ENCODE data around the gene SLC25A39. TPM values are rescaled to one million over a fixed set of nuclear protein-coding genes. Genes with fewer than 3 reads are reported as not detected.

Gene SLC25A39
- total RNA-seq, 1 donor from 2014 or later, result 137 TPM

DNA sequence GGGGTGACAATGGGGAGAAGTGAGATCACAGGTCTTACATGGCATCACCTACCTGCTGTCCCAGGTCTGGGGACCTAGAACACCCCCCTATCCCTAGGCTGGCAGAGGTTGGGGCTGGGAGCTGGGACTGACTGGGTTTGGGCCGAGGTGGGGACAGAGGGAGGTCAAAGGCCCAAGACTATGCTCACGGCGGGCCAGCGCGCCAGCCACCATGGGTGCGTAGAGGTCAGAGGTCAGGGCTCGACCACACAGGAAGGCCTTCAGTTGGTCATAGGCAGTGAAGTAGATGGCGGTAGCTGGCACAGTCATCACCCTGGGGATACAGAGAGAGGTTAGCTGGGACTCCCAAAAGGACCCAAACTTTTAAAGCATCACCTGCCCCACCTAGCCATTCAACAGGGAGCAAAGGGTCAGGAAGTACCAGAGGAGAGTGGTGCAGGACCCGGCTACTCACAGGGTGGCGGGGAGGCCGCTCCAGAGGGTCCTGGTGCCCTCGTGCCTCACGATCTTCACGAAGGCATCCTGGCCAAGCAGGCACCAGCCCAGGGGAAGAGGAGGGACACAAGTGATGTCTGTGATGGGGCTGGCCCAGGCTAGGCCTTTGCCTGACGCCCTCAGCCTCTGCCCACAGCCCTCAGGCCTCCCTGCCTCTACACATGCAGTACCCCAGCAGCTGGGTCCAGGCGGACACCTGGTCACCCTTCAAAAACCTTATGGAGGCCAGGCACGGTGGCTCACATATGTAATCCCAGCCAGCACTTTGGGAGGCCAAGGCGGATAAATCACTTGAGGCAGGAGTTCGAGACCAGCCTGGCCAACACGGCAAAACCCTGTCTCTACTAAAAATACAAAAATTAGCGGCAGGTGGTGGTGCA, 3.1 kb downstream of the SLC25A39 start:
- H3K27ac Mint-ChIP-seq, result no peak overlapping the region
- H3K4me3 Mint-ChIP-seq, result peak overlapping the region; percentile 17
- H3K4me1 Mint-ChIP-seq (ENCODE audit: unreplicated experiment), result no peaks in the 10 kb centered on the region
- DNase-seq (ENCODE audit: extremely low spot score, unreplicated experiment), result no peak
- TF ChIP-seq, protein P1, sequence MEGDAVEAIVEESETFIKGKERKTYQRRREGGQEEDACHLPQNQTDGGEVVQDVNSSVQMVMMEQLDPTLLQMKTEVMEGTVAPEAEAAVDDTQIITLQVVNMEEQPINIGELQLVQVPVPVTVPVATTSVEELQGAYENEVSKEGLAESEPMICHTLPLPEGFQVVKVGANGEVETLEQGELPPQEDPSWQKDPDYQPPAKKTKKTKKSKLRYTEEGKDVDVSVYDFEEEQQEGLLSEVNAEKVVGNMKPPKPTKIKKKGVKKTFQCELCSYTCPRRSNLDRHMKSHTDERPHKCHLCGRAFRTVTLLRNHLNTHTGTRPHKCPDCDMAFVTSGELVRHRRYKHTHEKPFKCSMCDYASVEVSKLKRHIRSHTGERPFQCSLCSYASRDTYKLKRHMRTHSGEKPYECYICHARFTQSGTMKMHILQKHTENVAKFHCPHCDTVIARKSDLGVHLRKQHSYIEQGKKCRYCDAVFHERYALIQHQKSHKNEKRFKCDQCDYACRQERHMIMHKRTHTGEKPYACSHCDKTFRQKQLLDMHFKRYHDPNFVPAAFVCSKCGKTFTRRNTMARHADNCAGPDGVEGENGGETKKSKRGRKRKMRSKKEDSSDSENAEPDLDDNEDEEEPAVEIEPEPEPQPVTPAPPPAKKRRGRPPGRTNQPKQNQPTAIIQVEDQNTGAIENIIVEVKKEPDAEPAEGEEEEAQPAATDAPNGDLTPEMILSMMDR (conservative IDR thresholded peaks at IDR 0.05), result no peak
- H3K27me3 Mint-ChIP-seq, result peaks cover 27% of the 10 kb centered on the region
- H3K36me3 Mint-ChIP-seq, result peaks cover 9% of the 10 kb centered on the region
- H3K9me3 Mint-ChIP-seq, result no peaks in the 10 kb centered on the region

DNA sequence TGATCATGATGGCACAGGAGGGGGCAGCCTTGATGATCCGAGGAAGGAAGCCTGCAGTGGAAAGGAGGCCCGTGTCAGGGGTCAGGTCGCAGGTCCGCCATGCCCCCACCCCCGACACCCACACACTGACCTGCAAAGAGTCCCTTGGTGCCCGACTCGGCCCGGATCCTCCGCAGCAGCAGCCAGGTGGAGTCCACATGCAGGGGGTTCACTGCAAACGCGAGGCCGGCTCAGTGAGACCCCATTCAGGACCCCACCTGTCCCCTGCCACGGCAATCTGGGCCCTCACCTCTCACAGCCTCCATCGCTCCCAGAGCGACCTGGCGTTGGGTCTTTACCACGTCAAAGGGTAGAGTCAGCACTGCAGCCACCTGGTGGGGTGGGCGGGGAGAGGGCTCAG, 4.6 kb downstream of the SLC25A39 start:
- Mint-ChIP-seq H3K4me3 (no peak overlapping the region), H3K27ac (no peak overlapping the region), H3K4me1 (ENCODE audit: unreplicated experiment) (peaks cover 9% of the 10 kb centered on the region), H3K9me3 (no peaks in the 10 kb centered on the region), H3K36me3 (peaks cover 9% of the 10 kb centered on the region), H3K27me3 (peaks cover 38% of the 10 kb centered on the region)
- no peak for DNase-seq (ENCODE audit: extremely low spot score, unreplicated experiment)
- TF ChIP-seq, protein P1 (conservative IDR thresholded peaks at IDR 0.05), result no peak

DNA sequence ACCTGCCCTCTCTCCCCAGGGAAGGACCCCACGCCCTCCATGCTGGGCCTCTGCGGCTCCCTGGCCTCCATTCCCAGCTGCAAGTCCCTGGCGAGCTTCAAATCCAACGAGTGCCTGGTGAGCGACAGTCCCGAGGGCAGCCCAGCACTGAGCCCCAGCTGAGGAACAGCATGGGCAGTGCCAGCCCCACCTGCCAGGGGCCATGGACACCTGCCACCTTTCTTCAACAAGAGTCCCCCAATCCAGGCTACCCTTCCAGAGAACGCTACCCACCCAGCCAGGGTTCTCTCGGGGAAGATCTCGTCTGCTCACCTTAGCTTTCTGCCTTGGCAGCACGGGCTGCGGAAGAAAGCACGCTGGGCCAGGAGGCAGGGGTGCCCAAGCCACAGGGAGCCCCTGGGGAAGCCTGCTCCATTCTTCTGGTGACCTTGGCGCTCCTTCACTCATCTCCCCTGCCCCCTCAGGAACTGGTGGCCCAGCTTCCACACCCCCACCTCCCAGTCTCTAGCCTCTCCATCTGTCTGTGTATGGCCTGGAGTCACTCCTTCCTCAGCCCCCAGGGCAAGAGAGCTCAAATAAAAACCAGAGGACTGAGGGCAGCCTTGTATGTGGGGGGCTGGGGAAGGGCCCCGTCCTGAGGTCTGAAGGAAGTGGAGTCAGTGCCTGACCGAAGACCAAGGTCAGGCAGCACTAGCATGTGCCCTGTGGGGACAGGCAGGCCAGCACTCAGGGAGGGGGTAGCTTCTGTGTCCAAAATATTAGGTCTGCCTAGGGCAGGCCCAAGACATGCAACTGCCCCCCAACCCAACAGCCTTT, 6.3 kb downstream of the SLC25A39 start:
- peaks cover 53% of the 10 kb centered on the region for H3K27me3 Mint-ChIP-seq
- no peak overlapping the region for H3K4me3 Mint-ChIP-seq
- peaks cover 9% of the 10 kb centered on the region for H3K4me1 Mint-ChIP-seq (ENCODE audit: unreplicated experiment)
- DNase-seq (ENCODE audit: extremely low spot score, unreplicated experiment), result no peak
- no peaks in the 10 kb centered on the region for H3K9me3 Mint-ChIP-seq
- peaks cover 9% of the 10 kb centered on the region for H3K36me3 Mint-ChIP-seq
- TF ChIP-seq, protein P1 (conservative IDR thresholded peaks at IDR 0.05), result no peak
- no peak overlapping the region for H3K27ac Mint-ChIP-seq

DNA sequence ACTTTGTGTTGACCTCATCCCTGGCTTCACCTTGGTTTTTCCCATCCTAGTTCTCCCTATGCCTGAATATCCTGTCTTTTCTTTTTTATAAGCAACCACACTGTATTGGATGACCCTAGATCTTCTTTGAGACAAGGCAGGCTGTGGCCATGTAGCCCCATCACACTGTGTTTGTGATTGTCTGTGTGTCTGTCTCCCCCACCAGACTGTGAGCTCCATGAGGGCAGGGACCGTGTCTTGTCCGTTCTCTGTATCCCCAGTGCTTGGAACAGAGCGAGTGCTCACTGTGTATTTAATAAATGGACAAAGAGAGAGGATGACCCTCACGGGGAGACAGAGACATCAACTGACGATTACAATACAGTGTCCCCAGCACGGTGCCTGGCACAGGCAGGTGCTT, 7.1 kb downstream of the SLC25A39 start:
- H3K4me1 Mint-ChIP-seq (ENCODE audit: unreplicated experiment), result peaks cover 9% of the 10 kb centered on the region
- no peak for DNase-seq (ENCODE audit: extremely low spot score, unreplicated experiment)
- TF ChIP-seq, protein P1 (conservative IDR thresholded peaks at IDR 0.05), result no peak
- no peaks in the 10 kb centered on the region for H3K9me3 Mint-ChIP-seq
- peaks cover 60% of the 10 kb centered on the region for H3K27me3 Mint-ChIP-seq
- peaks cover 9% of the 10 kb centered on the region for H3K36me3 Mint-ChIP-seq
- H3K4me3 Mint-ChIP-seq, result peak overlapping the region; percentile 29
- H3K27ac Mint-ChIP-seq, result no peak overlapping the region

DNA sequence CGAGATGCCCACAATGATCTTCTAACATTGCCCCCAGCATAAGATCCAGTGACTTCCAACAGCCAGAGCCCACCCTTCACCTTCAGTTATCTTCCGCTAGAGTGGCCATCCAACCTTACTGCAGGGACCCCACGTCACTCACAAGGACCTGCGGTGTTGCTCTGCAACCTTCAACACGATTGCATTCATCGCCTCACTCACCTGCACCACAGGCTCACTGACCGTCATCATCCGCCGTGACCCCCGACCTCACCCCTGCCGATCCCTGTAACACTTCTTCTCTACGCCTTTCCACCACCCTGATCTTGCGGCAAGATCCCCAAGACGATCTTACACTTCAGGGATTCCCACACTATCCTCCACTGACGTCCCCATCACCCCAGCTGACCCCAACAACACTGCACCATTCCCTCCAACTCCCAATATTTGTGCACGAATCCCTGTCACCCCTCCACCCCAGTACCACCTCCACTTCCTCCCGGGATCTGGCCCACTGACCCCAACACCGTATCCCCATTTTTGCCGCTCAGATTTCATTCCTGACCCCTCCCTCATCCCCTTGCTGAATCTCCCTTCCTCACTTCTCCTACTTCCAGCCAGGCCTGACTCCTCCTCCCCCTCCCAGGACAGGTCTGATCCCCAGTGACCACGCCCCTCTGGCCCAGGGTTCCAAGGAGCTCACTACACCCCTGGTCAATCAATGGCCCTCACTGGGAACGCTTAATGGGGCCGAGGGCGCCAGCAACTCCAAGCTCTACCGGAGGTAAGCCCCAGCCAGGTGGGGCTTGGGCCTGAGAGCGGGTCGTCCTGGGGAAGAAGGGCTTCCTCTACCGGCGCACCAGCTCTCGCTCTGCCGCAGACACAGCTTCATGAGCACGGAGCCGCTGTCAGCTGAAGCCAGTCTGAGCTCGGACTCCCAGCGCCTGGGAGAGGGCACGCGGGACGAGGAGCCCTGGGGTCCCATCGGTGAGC, 8.6 kb downstream of the SLC25A39 start:
- Mint-ChIP-seq H3K4me3 (peak overlapping the region; percentile 71), H3K27ac (no peak overlapping the region), H3K27me3 (peaks cover 69% of the 10 kb centered on the region), H3K36me3 (peaks cover 9% of the 10 kb centered on the region), H3K9me3 (no peaks in the 10 kb centered on the region), H3K4me1 (ENCODE audit: unreplicated experiment) (peaks cover 9% of the 10 kb centered on the region)
- DNase-seq (ENCODE audit: extremely low spot score, unreplicated experiment), result no peak
- TF ChIP-seq, protein P1 (conservative IDR thresholded peaks at IDR 0.05), result no peak

Data from type B pancreatic cell (in vitro differentiated cells).